ENCODE results near the gene RAP1GAP.

Gene RAP1GAP

GRCh38 chr1:21618561-21619374 lies 50.4 kb downstream of the RAP1GAP start:
- no peak for DNase-seq (ENCODE audit: low read depth)
- H3K4me3 ChIP-seq (ENCODE audit: control insufficient read depth, low read depth, low read length), result no peak overlapping the region
- TF ChIP-seq CTCF (conservative IDR thresholded peaks at IDR 0.05; ENCODE audit: control insufficient read depth, insufficient read depth, low read depth, low read length), result no peak

GRCh38 chr1:21618059-21618458 lies 51.1 kb downstream of the RAP1GAP start:
- no peak overlapping the region for H3K4me3 ChIP-seq (ENCODE audit: control insufficient read depth, low read depth, low read length)
- no peak for TF ChIP-seq CTCF (conservative IDR thresholded peaks at IDR 0.05; ENCODE audit: control insufficient read depth, insufficient read depth, low read depth, low read length)

DNA sequence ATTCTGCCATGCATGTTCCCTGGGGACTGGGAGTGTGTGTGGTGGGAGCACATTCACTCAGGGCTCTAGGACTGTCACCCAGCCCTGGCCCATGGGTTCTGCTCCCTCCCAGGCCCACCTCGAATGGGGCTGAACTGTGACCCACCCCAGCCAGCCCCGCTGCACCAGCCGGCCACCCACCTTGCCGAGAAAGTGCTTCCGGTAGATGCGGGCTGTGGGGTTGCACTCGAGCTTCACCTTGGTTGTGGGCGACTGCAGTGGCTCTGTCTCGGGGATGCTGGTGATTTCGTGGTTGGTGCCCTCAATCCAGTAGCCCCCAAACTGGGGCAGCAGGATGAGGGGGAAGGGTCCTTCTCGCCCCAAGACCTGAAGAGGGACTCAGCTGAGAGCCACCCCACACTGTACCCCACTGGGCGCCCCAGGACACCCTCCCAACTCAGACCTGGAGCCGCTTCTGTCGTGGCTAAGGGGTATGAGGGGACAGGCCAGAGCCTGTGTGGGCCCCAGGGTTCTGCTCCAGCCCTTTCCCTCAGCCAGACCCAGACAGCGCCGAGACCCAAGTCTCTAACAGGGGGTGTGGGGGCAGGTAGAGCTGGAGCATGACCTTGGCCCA lies 51.9 kb downstream of the RAP1GAP start:
- TF ChIP-seq CTCF (conservative IDR thresholded peaks at IDR 0.05; ENCODE audit: control insufficient read depth, insufficient read depth, low read depth, low read length), result no peak
- H3K4me3 ChIP-seq (ENCODE audit: control insufficient read depth, low read depth, low read length), result no peak overlapping the region
- no peak for DNase-seq (ENCODE audit: low read depth)

More at GRCh38 chr1:21618059-21618458, 51.1 kb downstream of the RAP1GAP start:
- no peak for DNase-seq (ENCODE audit: low read depth)

DNA sequence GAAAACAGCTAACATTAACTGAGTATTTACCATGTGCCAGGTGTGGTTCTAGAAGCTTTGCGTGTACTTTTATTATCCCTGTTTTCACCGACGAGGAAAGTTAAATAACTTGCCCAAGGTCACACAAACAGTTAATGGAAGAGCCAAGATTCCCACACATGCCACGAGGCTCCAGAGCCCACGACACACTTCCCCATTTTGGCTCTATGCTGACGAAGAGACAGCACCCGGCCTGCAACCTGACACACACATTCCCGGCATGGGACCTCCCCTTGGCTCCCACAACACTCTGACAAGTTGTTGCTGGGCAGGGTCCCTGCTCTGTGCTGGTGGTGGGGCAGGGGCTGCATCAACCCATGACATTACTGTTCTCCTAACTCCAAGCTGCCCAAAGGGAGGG lies 52.8 kb downstream of the RAP1GAP start:
- TF ChIP-seq CTCF (conservative IDR thresholded peaks at IDR 0.05; ENCODE audit: control insufficient read depth, insufficient read depth, low read depth, low read length), result no peak

GRCh38 chr1:21614419-21615115 lies 54.6 kb downstream of the RAP1GAP start:
- no peak for TF ChIP-seq CTCF (conservative IDR thresholded peaks at IDR 0.05; ENCODE audit: control insufficient read depth, insufficient read depth, low read depth, low read length)
- no peak overlapping the region for H3K4me3 ChIP-seq (ENCODE audit: control insufficient read depth, low read depth, low read length)
- no peak for DNase-seq (ENCODE audit: low read depth)

More for the DNA sequence above, 52.8 kb downstream of the RAP1GAP start:
- no peak overlapping the region for H3K4me3 ChIP-seq (ENCODE audit: control insufficient read depth, low read depth, low read length)
- no peak for DNase-seq (ENCODE audit: low read depth)

GRCh38 chr1:21613072-21613867 lies 55.9 kb downstream of the RAP1GAP start:
- no peak for DNase-seq (ENCODE audit: low read depth)
- no peak for TF ChIP-seq CTCF (conservative IDR thresholded peaks at IDR 0.05; ENCODE audit: control insufficient read depth, insufficient read depth, low read depth, low read length)
- no peak overlapping the region for H3K4me3 ChIP-seq (ENCODE audit: control insufficient read depth, low read depth, low read length)
